Parathyroid adenoma (tissue), 2 donors: ENCODE results near the gene TMEM35B.

Source experiments
- H2AFZ ChIP-seq: fragments of 300-600 bp; sonication (generic); one replicate; pipeline ENCODE4 v1.7.0; 2017; ENCODE audit warnings: antibody characterized with exemption, mild to moderate bottlenecking
- H3K27ac ChIP-seq: fragments of 300-600 bp; sonication (generic); one replicate; pipeline ENCODE4 v1.7.0; 2017
- H3K27me3 ChIP-seq: fragments of 300-600 bp; sonication (generic); one replicate; pipeline ENCODE4 v1.7.0; 2017; ENCODE audit warnings: low read length; ENCODE audit not compliant: control insufficient read depth, insufficient read depth
- H3K36me3 ChIP-seq: fragments of 300-600 bp; sonication (generic); one replicate; pipeline ENCODE4 v1.7.0; 2017; ENCODE audit warnings: low read length; ENCODE audit not compliant: control insufficient read depth, insufficient read depth
- H3K4me1 ChIP-seq: fragments of 300-600 bp; sonication (generic); one replicate; pipeline ENCODE4 v1.7.0; 2017; ENCODE audit warnings: control low read depth
- H3K4me2 ChIP-seq: fragments of 300-600 bp; sonication (generic); one replicate; pipeline ENCODE4 v1.7.0; 2017; ENCODE audit warnings: low read length
- H3K4me3 ChIP-seq: fragments of 300-600 bp; sonication (generic); one replicate; pipeline ENCODE4 v1.7.0; 2017; ENCODE audit warnings: low read depth, low read length
- H3K79me2 ChIP-seq: fragments of 300-600 bp; sonication (generic); one replicate; pipeline ENCODE4 v1.7.0; 2017; ENCODE audit warnings: control low read depth
- H3K9ac ChIP-seq: fragments of 300-600 bp; sonication (generic); one replicate; pipeline ENCODE4 v1.7.0; 2017; ENCODE audit warnings: mild to moderate bottlenecking
- H3K9me3 ChIP-seq: fragments of 300-600 bp; sonication (generic); one replicate; pipeline ENCODE4 v1.7.0; 2017; ENCODE audit warnings: low read length; ENCODE audit not compliant: control insufficient read depth
- CTCF ChIP-seq: fragments of 300-600 bp; sonication (generic); IDR thresholded peaks from one replicate; pipeline ENCODE4 v1.7.0; 2017; ENCODE audit warnings: antibody characterized with exemption, mild to moderate bottlenecking
- donor health status: primary hyperparathyroidism.

TMEM35B gene

GRCh38 chr1:34984435-34984792 is 733 bp downstream of the TMEM35B start:
- no peaks in the 10 kb centered on the region for H3K27me3 ChIP-seq
- no peak overlapping the region for H3K9ac ChIP-seq
- no peaks in the 10 kb centered on the region for H3K36me3 ChIP-seq
- H3K4me3 ChIP-seq = peak overlapping the region; percentile 66
- peak overlapping the region; percentile 94 for H2AFZ ChIP-seq
- H3K79me2 ChIP-seq = no peaks in the 10 kb centered on the region
- H3K27ac ChIP-seq = peak overlapping the region; percentile 83
- no peaks in the 10 kb centered on the region for H3K9me3 ChIP-seq
- peaks cover 8% of the 10 kb centered on the region for H3K4me1 ChIP-seq
- peak overlapping the region; percentile 75 for H3K4me2 ChIP-seq
- no peak for TF ChIP-seq CTCF

GRCh38 chr1:34983700-34984355 is 1.3 kb downstream of the TMEM35B start:
- peaks cover 8% of the 10 kb centered on the region for H3K4me1 ChIP-seq
- peak overlapping the region; percentile 83 for H3K27ac ChIP-seq
- H3K36me3 ChIP-seq = no peaks in the 10 kb centered on the region
- H2AFZ ChIP-seq = no peak overlapping the region
- no peak overlapping the region for H3K9ac ChIP-seq
- no peaks in the 10 kb centered on the region for H3K79me2 ChIP-seq
- no peaks in the 10 kb centered on the region for H3K9me3 ChIP-seq
- H3K4me2 ChIP-seq = peak overlapping the region; percentile 75
- H3K27me3 ChIP-seq = no peaks in the 10 kb centered on the region
- no peak for TF ChIP-seq CTCF
- peak overlapping the region; percentile 66 for H3K4me3 ChIP-seq

- no peak overlapping the region for H3K4me2 ChIP-seq
- no peak for TF ChIP-seq CTCF
- no peak overlapping the region for H2AFZ ChIP-seq
Observed at GRCh38 chr1:34982820-34983376, 2.2 kb downstream of the TMEM35B start.

GRCh38 chr1:34980715-34981114 is 4.4 kb downstream of the TMEM35B start:
- H3K79me2 ChIP-seq = no peaks in the 10 kb centered on the region
- no peak overlapping the region for H2AFZ ChIP-seq
- no peak overlapping the region for H3K27ac ChIP-seq
- H3K9ac ChIP-seq = no peak overlapping the region
- H3K27me3 ChIP-seq = no peaks in the 10 kb centered on the region
- H3K4me3 ChIP-seq = no peak overlapping the region
- no peaks in the 10 kb centered on the region for H3K36me3 ChIP-seq
- peaks cover 8% of the 10 kb centered on the region for H3K4me1 ChIP-seq
- TF ChIP-seq CTCF = no peak
- H3K4me2 ChIP-seq = no peak overlapping the region
- no peaks in the 10 kb centered on the region for H3K9me3 ChIP-seq

More at GRCh38 chr1:34982820-34983376, 2.2 kb downstream of the TMEM35B start:
- Histone ChIP-seq H3K27ac (no peak overlapping the region), H3K9me3 (no peaks in the 10 kb centered on the region), H3K79me2 (no peaks in the 10 kb centered on the region), H3K4me1 (peaks cover 8% of the 10 kb centered on the region), H3K27me3 (no peaks in the 10 kb centered on the region), H3K4me3 (no peak overlapping the region), H3K9ac (no peak overlapping the region), H3K36me3 (no peaks in the 10 kb centered on the region)

- no peaks in the 10 kb centered on the region for H3K36me3 ChIP-seq
- H3K9ac ChIP-seq = no peak overlapping the region
- H3K4me2 ChIP-seq = no peak overlapping the region
- peaks cover 4% of the 10 kb centered on the region for H3K4me1 ChIP-seq
- no peak overlapping the region for H3K27ac ChIP-seq
- no peak for TF ChIP-seq CTCF
- no peaks in the 10 kb centered on the region for H3K27me3 ChIP-seq
- no peak overlapping the region for H3K4me3 ChIP-seq
- no peaks in the 10 kb centered on the region for H3K9me3 ChIP-seq
- no peaks in the 10 kb centered on the region for H3K79me2 ChIP-seq
- H2AFZ ChIP-seq = no peak overlapping the region
Observed at GRCh38 chr1:34978921-34979320, 6.2 kb downstream of the TMEM35B start.
